NCI-H460 (cell line): Measurements from ENCODE around the gene SSH3. TPM values are rescaled to one million over a fixed set of nuclear protein-coding genes. Genes with fewer than 3 reads are reported as not detected.

ENCODE experiments used
- small RNA-seq, 2 experiments: library from RNA; depleted of rRNA; stranded (forward); fragments of <200 nt; gene quantifications; one replicate each; pipeline ENCODE3, GENCODE V24; 2014
- total RNA-seq: library from RNA; depleted of rRNA; stranded (reverse); fragments of >200 nt; shearing (Covaris generic); gene quantifications from 2 replicates; pipeline ENCODE4 v1.2.3, GENCODE V29; 2014; rRNA removed

SSH3 gene
- total RNA-seq, 1 experiment from 2014 or later: 5.0 TPM

Small RNA genes within 50 kb of the gene (small RNA-seq; reads per million reads assigned to genes)
- 0 to 0.53 reads per million in 2 experiments for gene RN7SKP239

Other genes with a start within 250 kb of the SSH3 start
- gene RHOD, start 246.7 kb upstream of the SSH3 start, total RNA-seq: 6.5 and 8.9 TPM in 2 replicates
- 15.1 and 18.5 TPM in 2 replicates for gene KDM2A, start 184.3 kb upstream of the SSH3 start, total RNA-seq
- 39.2 and 40.7 TPM in 2 replicates for gene GRK2, start 37.1 kb upstream of the SSH3 start, total RNA-seq
- 14.3 and 21.2 TPM in 2 replicates for gene ANKRD13D, start 14.2 kb upstream of the SSH3 start, total RNA-seq
- 62.8 and 75.5 TPM in 2 replicates for gene POLD4, start 50.0 kb downstream of the SSH3 start, total RNA-seq
- 4.9 and 5.3 TPM in 2 replicates for gene CLCF1, start 70.1 kb downstream of the SSH3 start, total RNA-seq
- 4.2 and 5.9 TPM in 2 replicates for gene RAD9A, start 88.5 kb downstream of the SSH3 start, total RNA-seq
- 137 and 159 TPM in 2 replicates for gene PPP1CA, start 98.3 kb downstream of the SSH3 start, total RNA-seq
- gene TBC1D10C, start 100.6 kb downstream of the SSH3 start, total RNA-seq: not detected in 2 replicates
- gene CARNS1, start 112.1 kb downstream of the SSH3 start, total RNA-seq: 0.09 and 0.12 TPM in 2 replicates
- 21.6 and 23.6 TPM in 2 replicates for gene RPS6KB2, start 125.0 kb downstream of the SSH3 start, total RNA-seq
- not detected in 2 replicates for gene PTPRCAP, start 134.2 kb downstream of the SSH3 start, total RNA-seq
- 29.2 and 33.0 TPM in 2 replicates for gene CORO1B, start 139.9 kb downstream of the SSH3 start, total RNA-seq
- not detected in 2 replicates for gene GPR152, start 149.2 kb downstream of the SSH3 start, total RNA-seq
- 3.2 and 4.1 TPM in 2 replicates for gene CABP4, start 151.8 kb downstream of the SSH3 start, total RNA-seq
- 7.4 and 19.9 TPM in 2 replicates for gene TMEM134, start 165.7 kb downstream of the SSH3 start, total RNA-seq
- 49.2 and 49.5 TPM in 2 replicates for gene AIP, start 179.5 kb downstream of the SSH3 start, total RNA-seq
- 24.5 TPM in 2 replicates for gene PITPNM1, start 201.8 kb downstream of the SSH3 start, total RNA-seq
- gene CDK2AP2, start 204.6 kb downstream of the SSH3 start, total RNA-seq: 25.1 and 29.6 TPM in 2 replicates
- not detected in 2 replicates for gene CABP2, start 219.9 kb downstream of the SSH3 start, total RNA-seq